ENCODE results near the gene VSTM2L.
A peak's percentile ranks its signal among the peaks of the same experiment; 100 is the strongest.

Gene VSTM2L

DNA sequence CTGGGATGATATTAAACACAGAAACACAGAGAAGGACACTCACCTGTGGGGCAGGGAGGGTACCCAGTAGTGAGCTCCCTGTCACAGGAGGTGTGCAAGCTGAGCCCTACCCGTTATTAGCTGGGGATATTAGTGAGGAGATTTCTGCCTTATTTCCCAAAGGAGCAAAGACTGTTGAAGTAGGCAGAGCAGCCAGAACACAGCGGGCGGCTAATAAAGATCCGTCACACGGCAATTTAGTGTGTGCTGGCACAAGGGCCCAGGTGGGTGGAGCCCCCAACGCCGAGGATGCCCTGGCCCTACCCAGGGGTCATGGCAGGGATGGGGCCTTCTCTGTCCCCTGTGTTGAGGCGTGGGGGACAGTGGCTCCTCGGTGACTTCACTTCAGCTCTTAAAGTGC lies 8.3 kb downstream of the VSTM2L start:
- ATAC-seq = no peak
- no peak for TF ChIP-seq PPARA (CRISPR knock-in tag; IDR thresholded peaks at IDR 0.05; ENCODE audit: borderline replicate concordance)
- TF ChIP-seq TOX (CRISPR knock-in tag; IDR thresholded peaks at IDR 0.05; ENCODE audit: borderline replicate concordance) = no peak

DNA sequence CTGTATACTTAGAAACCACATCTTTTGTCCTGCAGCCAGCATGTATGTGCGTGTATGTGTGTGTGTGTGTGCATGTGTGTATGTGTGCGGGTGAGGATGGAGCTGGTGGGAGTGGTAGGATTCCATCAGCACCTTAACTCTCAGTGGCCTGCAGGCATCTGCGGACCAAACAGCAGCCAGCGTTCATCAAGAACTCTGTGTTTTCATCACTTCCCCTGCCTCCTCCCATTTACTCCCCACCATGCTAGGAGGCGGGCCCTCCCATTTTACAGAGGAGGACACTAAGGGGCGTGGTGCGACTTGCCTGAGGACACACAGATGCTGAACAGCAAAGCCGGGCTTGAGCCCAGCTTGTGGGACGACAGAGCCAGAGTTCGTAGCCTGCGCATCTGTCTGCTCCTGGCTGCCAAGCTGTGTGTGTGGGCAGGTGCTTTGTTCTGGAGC lies 8.9 kb downstream of the VSTM2L start:
- TF ChIP-seq ZFP3 (CRISPR knock-in tag; IDR thresholded peaks at IDR 0.05) (no peak), TCF4 (CRISPR knock-in tag; IDR thresholded peaks at IDR 0.05; ENCODE audit: borderline replicate concordance) (peak; percentile 44; the same call in 1 of the 2 replicates)

DNA sequence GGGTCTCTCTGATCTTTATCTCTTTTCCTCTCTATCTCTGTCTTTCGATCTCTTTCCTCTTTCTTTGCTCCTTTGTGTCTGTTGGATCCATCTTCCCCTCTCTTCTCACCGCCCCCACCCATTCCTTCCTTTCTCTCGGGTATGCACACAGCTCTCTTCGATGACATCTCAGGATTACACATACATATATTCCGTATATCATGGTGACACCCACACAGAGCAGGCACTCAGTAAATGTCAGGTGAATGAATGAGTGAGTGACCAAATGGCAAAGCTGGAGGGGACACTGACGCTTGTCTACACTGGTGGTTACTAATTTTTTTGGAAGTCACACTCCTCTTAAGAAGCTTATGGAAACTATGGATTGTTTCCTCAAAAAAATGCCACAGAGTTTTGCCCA lies 9.9 kb downstream of the VSTM2L start:
- no peak for ATAC-seq
- no peak for TF ChIP-seq CSDC2 (CRISPR knock-in tag; IDR thresholded peaks at IDR 0.05)
- TF ChIP-seq ESRRG (CRISPR knock-in tag; IDR thresholded peaks at IDR 0.05) = no peak
- TF ChIP-seq PPARA (CRISPR knock-in tag; IDR thresholded peaks at IDR 0.05; ENCODE audit: borderline replicate concordance) = no peak
- no peak for TF ChIP-seq TCF4 (CRISPR knock-in tag; IDR thresholded peaks at IDR 0.05; ENCODE audit: borderline replicate concordance)
- TF ChIP-seq ZFP3 (CRISPR knock-in tag; IDR thresholded peaks at IDR 0.05) = no peak
- no peak for TF ChIP-seq ISL1 (CRISPR knock-in tag; IDR thresholded peaks at IDR 0.05)
- TF ChIP-seq, protein P1, sequence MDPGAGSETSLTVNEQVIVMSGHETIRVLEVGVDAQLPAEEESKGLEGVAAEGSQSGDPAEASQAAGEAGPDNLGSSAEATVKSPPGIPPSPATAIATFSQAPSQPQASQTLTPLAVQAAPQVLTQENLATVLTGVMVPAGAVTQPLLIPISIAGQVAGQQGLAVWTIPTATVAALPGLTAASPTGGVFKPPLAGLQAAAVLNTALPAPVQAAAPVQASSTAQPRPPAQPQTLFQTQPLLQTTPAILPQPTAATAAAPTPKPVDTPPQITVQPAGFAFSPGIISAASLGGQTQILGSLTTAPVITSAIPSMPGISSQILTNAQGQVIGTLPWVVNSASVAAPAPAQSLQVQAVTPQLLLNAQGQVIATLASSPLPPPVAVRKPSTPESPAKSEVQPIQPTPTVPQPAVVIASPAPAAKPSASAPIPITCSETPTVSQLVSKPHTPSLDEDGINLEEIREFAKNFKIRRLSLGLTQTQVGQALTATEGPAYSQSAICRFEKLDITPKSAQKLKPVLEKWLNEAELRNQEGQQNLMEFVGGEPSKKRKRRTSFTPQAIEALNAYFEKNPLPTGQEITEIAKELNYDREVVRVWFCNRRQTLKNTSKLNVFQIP (CRISPR knock-in tag; IDR thresholded peaks at IDR 0.05; ENCODE audit: borderline replicate concordance, low read depth) = no peak
- no peak for TF ChIP-seq TOX (CRISPR knock-in tag; IDR thresholded peaks at IDR 0.05; ENCODE audit: borderline replicate concordance)
- TF ChIP-seq, protein P2, sequence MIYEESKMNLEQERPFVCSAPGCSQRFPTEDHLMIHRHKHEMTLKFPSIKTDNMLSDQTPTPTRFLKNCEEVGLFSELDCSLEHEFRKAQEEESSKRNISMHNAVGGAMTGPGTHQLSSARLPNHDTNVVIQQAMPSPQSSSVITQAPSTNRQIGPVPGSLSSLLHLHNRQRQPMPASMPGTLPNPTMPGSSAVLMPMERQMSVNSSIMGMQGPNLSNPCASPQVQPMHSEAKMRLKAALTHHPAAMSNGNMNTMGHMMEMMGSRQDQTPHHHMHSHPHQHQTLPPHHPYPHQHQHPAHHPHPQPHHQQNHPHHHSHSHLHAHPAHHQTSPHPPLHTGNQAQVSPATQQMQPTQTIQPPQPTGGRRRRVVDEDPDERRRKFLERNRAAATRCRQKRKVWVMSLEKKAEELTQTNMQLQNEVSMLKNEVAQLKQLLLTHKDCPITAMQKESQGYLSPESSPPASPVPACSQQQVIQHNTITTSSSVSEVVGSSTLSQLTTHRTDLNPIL (CRISPR knock-in tag; IDR thresholded peaks at IDR 0.05; ENCODE audit: low read depth) = no peak
- TF ChIP-seq, protein P3, sequence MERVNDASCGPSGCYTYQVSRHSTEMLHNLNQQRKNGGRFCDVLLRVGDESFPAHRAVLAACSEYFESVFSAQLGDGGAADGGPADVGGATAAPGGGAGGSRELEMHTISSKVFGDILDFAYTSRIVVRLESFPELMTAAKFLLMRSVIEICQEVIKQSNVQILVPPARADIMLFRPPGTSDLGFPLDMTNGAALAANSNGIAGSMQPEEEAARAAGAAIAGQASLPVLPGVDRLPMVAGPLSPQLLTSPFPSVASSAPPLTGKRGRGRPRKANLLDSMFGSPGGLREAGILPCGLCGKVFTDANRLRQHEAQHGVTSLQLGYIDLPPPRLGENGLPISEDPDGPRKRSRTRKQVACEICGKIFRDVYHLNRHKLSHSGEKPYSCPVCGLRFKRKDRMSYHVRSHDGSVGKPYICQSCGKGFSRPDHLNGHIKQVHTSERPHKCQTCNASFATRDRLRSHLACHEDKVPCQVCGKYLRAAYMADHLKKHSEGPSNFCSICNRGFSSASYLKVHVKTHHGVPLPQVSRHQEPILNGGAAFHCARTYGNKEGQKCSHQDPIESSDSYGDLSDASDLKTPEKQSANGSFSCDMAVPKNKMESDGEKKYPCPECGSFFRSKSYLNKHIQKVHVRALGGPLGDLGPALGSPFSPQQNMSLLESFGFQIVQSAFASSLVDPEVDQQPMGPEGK (CRISPR knock-in tag; IDR thresholded peaks at IDR 0.05; ENCODE audit: borderline replicate concordance) = no peak
- TF ChIP-seq, protein P4, sequence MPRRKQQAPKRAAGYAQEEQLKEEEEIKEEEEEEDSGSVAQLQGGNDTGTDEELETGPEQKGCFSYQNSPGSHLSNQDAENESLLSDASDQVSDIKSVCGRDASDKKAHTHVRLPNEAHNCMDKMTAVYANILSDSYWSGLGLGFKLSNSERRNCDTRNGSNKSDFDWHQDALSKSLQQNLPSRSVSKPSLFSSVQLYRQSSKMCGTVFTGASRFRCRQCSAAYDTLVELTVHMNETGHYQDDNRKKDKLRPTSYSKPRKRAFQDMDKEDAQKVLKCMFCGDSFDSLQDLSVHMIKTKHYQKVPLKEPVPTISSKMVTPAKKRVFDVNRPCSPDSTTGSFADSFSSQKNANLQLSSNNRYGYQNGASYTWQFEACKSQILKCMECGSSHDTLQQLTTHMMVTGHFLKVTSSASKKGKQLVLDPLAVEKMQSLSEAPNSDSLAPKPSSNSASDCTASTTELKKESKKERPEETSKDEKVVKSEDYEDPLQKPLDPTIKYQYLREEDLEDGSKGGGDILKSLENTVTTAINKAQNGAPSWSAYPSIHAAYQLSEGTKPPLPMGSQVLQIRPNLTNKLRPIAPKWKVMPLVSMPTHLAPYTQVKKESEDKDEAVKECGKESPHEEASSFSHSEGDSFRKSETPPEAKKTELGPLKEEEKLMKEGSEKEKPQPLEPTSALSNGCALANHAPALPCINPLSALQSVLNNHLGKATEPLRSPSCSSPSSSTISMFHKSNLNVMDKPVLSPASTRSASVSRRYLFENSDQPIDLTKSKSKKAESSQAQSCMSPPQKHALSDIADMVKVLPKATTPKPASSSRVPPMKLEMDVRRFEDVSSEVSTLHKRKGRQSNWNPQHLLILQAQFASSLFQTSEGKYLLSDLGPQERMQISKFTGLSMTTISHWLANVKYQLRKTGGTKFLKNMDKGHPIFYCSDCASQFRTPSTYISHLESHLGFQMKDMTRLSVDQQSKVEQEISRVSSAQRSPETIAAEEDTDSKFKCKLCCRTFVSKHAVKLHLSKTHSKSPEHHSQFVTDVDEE (CRISPR knock-in tag; IDR thresholded peaks at IDR 0.05) = no peak
- TF ChIP-seq ZC3H10 (CRISPR knock-in tag; IDR thresholded peaks at IDR 0.05) = no peak
- no peak for TF ChIP-seq ARNTL (CRISPR knock-in tag; IDR thresholded peaks at IDR 0.05; ENCODE audit: borderline replicate concordance, low read depth)
- TF ChIP-seq BACH2 (CRISPR knock-in tag; IDR thresholded peaks at IDR 0.05; ENCODE audit: borderline replicate concordance) = no peak
- no peak for TF ChIP-seq ZNF8 (CRISPR knock-in tag; IDR thresholded peaks at IDR 0.05)
- no peak for TF ChIP-seq ZNF70 (CRISPR knock-in tag; IDR thresholded peaks at IDR 0.05)
- no peak for TF ChIP-seq RARB (CRISPR knock-in tag; IDR thresholded peaks at IDR 0.05)
- no peak for TF ChIP-seq SNAI2 (CRISPR knock-in tag; IDR thresholded peaks at IDR 0.05)

More for the DNA sequence above, 8.9 kb downstream of the VSTM2L start:
- ATAC-seq = peak; percentile 38

DNA sequence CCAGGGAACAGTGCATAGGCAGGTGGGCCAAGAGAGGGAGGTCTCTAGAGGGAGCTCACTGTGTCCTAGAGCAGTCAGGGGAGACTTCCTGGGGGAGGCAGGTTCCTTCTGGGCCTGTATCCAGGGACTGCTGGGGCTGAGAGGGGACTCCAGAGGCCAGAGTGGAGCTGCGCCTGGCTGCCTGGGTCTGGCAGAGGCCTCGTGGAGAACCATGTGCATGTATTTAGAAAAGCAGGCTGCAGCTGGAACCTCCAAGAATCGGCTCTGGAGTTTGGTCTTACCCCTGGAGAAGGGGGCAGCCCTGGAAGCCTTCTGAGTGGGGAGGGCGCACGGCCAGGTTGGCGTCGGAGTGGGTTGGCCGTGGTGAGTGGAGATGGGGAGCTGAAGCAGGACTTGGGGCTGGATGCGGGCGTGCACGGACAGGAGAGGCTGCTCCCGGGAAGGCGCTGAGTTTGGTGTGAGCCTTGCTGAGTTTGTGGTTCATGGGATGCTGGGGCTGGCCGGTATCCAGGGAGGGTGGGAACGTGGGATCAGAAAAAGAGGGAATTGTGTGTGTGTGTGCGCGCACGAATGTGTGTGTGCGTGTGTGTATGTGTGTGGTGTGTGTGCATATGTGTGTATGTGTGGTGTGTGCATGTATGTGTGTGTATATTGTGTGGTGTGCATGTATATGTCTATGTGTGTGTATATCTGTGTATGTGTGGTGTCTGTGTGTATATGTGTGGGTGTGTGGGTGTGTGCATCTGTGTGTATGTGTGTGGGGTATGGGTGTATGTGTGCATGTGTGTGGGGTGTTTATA lies 10.8 kb downstream of the VSTM2L start:
- ATAC-seq = no peak
- TF ChIP-seq, protein P2 (CRISPR knock-in tag; IDR thresholded peaks at IDR 0.05; ENCODE audit: low read depth) = no peak
- TF ChIP-seq ZFP30 (CRISPR knock-in tag; IDR thresholded peaks at IDR 0.05) = no peak
- no peak for TF ChIP-seq RARB (CRISPR knock-in tag; IDR thresholded peaks at IDR 0.05)
- TF ChIP-seq BACH2 (CRISPR knock-in tag; IDR thresholded peaks at IDR 0.05; ENCODE audit: borderline replicate concordance) = no peak
- no peak for TF ChIP-seq ZNF70 (CRISPR knock-in tag; IDR thresholded peaks at IDR 0.05)
- no peak for TF ChIP-seq ESRRG (CRISPR knock-in tag; IDR thresholded peaks at IDR 0.05)
